Nucleus accumbens (tissue), 56 donors: Measurements from ENCODE around the gene RETREG1.
A peak's percentile ranks its signal among the peaks of the same experiment; 100 is the strongest.
"Not testable (repeated sequence)": the region's sequence is repeated elsewhere in the genome, so short reads cannot be mapped to it uniquely, and the experiment has no call there.

Experiments used
- DNase-seq, 56 donors: peaks; one replicate each; lab custom pipeline; 2025; lab: John Stamatoyannopoulos, UW

The RETREG1 gene

DNA sequence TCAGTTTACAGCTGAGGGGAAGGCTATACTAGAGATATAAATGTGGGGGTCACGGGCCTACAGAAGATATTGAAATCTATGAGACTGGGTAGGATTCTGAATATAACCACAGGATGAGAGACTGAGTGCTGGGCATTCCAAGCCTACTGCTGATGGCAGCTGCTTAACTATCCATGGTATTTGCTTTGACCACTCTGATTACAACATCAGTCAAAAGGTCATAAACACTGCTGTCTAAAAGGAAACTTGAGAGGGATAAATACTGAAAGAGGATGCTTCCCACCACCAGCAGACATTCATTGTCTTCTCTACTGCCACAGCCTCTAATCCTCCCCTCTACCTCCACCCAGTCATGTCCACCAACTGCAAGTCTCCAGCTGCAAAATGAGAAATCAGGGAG is 155.0 kb downstream of the RETREG1 start:
- no peak for DNase-seq

DNA sequence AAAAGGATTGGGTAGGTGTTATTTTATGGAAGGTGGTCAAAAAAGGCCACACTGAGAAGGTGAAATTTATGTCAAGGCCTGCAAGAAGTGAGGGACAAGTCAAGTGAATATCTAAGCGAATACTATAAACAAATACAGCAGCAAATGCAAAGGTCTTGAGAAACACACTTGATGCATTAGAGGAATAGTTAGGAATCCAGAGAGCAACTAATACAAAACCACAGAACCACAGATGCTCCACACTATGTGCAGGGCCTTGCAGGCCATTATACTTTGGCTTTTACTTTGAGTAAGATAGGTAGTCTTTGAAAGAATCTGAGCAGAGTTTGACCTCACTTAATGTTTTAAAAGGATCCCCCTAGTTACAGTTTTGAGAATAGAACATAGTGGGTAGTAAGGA is 155.8 kb downstream of the RETREG1 start:
- no peak for DNase-seq

DNA sequence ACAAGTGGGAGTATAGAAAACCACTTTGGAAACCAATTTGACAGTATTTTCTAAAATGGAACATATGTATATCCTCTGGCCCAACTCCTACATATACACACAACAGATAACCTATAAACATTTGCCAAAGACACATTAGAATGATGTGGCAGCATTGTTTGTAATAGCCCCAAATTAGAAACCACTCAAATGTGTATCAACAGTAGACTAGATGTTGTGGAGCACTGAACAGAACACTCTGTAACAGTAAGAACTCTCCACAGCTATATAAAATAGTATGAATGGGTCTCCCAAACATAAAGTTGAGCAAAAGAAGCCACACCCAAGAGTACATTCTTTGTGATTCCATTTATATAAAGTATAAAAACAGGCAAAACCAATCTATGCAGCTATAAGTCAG is 157.3 kb downstream of the RETREG1 start:
- DNase-seq = no peak

DNA sequence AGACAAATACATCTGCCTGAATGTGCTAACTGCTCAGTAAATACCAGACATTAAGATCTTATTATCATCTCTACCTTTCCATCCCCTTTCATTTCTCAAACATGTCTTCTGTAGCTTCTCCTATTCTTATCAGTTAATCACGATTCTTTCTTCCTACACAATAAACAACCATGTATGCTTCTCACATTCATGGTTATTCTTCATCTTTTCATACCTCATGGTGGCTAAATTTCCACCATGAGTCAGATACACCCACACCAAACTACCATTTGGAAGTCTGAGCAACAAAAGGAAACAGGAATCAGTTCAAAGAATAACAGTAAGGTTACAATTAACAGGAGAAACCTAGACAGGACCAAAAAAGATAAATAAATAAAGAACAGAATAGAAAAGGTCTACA is 158.9 kb downstream of the RETREG1 start:
- no peak for DNase-seq

DNA sequence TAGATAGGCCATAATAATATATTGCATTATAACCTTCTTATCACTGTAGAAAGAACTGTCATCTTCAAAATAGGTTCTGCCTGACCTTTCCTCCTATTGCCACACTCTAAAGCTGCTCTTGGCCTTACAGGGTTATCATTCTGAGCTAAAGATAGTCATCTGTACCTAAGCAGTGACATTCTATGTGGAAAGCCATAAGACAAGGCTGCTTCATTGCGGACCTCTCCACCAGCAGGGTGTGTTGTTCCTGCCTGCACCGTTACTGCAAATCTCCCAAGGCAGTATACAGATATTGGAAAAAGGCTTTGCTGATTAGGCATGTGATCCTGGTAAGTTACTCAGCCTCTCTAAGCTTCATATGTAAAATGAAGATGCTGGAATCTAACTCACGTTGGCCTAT is 159.3 kb downstream of the RETREG1 start:
- DNase-seq = peak in 2 of 56 donors; percentile 2 to 14

DNA sequence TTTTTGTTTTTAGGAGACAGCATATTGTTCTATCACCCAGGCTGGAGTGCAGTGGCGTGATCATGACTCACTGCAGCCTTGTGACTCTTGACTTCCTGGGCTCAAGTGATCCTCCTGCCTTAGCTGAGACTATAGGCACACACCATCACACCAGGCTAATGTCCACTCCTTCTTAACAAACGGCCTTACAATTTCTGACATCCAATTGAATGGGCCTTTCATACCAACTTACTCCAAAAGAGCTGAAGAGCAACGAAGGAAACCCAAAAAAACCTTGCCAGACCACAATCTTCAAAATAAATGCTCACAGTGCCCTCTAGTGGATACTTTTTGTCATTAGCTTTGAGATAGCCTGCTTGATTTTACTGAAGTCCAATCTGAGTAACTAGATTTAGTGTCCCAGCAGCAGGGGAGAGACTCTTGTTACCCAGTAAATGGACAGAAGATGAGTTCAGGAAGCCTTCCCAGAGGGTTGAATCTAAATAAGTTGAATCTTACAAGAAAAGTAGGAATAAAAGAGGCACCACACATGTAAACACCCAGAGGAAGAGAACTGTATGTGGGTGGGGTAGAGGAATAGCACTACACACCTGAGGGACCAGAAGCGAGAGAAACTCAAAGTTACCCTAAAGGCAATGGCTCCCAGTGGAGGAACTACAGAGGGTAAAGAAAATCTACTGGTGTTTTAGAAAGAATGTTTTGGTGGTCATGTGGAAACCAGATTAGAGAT is 160.5 kb downstream of the RETREG1 start:
- peak in 22 of 56 donors; percentile 3 to 72 (median 11) for DNase-seq

DNA sequence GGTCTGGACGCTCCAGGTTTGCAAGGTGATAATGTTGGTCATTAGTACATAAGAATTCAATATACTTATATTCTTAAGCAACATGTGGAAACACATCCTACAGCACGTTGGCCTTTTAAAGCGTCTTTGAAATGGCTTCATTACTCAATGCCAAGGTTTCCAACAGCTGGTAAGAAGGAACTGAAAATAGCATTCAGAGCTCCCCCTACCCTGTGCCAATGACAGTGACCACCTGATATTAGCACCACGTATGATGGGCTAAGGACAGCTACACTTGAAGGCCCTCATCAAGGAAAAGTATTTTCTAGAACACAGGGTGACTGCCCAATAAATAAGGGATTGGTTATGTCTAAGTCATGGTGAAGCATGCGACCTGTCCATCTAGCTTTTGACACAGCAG is 161.1 kb downstream of the RETREG1 start:
- DNase-seq = no peak

DNA sequence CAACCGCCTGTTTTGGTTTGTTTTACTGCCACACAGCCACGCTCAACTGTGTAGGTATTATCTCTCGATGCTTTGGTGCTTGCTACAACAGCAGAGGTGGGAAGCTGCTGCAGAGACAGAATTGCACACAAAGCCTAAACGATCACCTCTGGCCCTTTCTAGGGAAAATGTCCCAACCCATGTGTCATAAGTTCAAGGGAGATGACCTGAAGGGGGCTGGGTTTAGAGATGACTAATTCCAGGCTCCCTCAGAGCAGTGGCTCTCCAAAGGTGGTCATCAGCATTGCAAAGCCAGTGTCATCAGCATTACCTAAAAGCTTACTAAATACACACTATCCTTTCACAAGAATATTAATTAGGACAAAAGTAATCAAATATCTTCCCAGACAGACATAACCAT is 162.1 kb downstream of the RETREG1 start:
- no peak for DNase-seq

DNA sequence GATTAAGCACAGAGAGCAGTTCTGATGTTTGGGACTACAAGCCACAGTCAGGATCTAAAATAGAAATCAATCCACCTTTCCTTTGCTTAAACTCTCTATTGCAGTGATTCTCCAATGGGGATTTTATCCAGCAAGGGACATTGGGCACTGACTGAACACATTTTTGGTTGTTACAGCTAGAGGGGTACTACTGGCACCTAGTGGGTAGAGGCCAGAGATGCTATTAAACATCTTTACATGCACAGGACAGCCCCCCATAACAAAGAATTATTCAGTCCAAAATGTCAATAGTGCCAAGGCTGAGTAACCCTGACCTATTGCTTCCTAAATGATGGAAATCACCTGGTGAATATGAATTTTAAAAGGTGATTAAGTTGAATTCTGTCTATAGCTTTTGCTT is 163.2 kb downstream of the RETREG1 start:
- DNase-seq = no peak

DNA sequence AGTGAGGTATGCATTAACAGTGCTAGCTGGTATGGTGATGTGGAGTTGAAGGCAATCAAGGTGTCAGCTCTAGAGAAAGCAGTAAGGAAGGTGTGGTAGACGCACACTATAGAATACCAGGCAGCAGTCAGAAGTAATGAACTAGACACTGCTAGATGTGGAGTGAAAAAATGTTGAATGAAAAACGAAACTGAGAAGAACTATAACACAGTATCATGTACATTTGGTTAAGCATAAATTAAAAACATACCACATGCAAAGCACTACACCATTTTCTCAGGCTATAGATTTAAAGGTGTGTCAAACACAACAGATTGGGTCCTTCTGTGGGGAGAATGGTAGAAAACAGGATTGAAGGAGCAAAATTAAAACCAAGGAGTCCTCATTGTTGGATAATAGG is 166.6 kb downstream of the RETREG1 start:
- no peak for DNase-seq

DNA sequence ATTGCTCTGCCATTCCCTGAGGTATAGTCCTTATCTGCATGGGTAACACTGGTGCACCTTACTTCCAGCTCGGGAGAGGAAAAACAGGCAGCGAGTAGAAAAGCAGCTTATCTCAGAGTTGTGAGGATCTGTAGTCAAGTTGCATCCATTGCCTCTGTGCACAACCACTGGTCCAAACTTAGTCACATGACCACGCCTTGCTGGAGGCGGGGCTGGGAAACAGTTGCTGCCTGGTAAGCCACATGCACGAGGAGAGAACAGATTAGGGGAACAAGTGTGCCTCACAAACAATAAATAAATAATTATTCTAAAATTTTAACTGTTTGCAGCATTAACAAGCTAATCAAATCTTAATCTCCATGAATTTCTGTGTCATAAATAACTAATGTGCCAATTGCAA is 169.8 kb downstream of the RETREG1 start:
- peak in 1 of 56 donors; percentile 9 for DNase-seq

DNA sequence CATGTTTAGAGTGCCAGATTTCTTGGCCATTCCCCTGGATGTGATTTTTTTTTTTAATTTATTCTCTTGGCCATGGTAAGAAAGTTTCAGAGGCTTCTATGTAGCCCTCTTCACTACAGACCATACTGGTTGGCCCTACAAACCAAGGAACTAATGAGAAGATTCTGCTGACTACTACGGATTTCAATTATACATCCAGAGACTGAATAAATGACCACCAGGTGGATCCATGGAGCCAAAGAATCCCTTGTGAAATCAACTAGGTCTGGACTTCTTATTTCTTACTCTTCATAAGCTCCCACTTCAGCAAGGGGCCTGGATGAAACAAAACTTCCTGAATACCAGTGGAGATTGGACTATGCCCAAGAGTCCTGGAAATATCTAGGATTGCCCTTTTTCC is 178.8 kb downstream of the RETREG1 start:
- no peak for DNase-seq

DNA sequence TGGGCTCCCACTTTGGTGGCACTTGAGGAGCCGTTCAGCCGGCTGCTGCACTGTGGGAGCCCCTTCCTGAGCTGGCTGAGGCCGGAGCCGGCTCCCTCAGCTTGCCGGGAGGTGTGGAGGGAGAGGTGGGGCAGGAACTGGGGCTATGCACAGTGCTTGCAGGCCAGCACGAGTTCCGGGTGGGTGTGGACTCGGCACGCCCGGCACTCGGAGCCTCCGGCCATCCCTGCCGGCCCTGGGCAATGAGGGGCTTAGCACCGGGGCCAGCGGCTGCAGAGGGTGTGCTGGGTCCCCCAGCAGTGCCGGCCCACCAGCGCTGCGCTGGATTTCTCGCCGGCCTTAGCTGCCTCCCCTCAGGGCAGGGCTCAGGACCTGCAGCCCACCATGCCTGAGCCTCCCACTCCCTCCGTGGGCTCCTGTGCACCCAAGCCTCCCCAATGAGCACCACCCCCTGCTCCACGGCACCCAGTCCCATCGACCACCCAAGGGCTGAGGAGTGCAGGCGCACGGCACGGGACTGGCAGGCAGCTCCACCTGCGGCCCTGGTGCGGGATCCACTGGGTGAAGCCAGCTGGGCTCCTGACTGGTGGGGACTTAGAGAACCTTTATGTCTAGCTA is 180.6 kb downstream of the RETREG1 start:
- not testable (repeated sequence) for DNase-seq

DNA sequence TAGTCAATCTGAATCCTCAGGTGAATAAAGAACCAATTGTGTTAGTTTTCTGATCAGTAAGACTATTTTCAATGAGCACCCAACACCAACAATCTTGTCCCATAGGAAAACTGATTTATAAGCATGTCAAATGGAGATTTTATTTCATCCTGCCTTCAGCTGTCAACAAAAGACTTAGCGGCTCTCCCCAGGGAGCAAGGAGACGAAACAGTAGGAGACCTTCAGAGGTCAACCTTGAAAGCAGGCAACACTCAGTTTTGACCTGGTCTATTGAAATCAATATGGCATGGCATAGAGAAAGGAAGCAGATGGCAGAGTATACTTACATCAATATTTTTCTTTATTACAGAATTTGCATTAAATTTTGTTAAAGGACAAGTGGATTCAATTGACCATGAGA is 185.3 kb downstream of the RETREG1 start:
- DNase-seq = no peak

DNA sequence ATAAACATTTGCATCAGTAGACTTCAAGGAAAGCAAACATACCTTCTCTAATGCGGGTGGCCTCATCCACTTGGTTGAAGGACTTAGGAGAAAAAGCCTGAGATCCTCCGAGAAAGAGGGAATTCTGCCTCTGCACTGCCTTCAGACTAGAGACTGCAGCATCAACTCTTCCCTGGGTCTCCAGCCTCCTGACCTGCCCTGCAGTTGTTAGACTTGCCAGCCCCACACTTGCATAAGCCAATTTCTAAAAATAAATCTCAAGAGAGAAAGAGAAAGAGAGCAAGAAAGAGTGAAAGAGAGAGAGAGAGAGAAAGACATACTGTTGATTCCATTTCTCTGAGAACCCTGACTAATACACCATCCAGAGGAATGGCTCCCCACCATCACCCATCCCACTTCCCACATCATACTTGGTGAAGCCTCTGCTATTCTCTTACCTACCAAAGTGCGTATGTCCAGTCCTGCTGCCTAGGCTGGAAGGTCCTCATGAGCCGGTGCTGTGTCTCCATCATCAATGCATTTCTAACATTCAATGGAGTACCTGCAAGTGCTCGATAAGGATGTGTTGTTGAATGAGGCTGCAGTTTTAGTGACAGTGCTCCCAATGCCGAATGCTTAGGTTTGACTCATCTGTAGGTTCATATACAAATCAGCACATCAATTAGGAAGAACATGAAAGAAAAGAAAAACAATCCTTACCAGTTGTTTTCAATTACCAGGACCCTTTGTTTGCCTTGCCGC is 186.3 kb downstream of the RETREG1 start:
- no peak for DNase-seq

DNA sequence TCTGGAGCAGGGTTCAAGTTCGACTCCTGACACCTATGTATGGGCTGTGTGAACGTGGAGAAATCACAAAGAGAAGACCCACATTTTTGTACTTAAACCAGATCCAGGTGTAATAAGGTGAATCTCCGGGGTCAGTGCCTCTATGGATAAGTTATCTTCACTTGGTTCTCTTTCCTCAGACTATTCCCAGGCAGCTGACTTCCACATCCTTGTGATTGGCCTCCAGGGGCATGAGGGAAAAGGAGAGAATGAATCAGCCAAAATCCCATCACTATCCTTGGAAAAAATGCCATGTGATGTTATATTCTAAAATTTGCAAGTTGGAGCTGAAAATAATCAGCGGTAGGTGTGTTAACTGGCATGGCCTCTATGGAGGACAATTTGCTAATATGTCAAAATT is 188.4 kb downstream of the RETREG1 start:
- DNase-seq = no peak

DNA sequence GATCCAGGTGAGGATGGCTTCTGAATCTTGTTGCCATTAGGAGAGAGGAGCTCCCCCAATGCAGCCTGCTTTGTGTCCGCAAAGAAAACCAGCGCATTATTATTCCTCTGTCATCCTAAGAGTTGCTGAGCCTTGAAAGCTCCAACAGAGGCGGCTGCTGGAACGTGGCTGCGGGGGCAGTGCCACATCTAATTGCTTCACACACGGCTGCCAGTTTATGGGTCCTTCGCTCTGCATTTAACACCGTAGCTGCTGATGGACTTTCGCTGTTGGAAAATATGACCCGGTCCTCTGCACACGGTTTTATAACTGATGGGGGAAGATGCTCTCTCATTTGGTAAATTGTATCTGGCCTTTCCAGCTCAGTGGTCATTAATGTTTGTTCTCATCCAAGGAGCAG is 189.2 kb downstream of the RETREG1 start:
- DNase-seq = peak in 29 of 56 donors; percentile 1 to 75 (median 19)
